Esophagus mucosa (tissue), 1 donor: ENCODE data around the gene CYB5D1. TPM values are rescaled to one million over a fixed set of nuclear protein-coding genes. Genes with fewer than 3 reads are reported as not detected.
A peak's percentile ranks its signal among the peaks of the same experiment; 100 is the strongest.
"Not testable (repeated sequence)": the region's sequence is repeated elsewhere in the genome, so short reads cannot be mapped to it uniquely, and the experiment has no call there.

ENCODE experiments used
- ATAC-seq: fragments of 200-7000 bp; cut with Tn5 transposase; one replicate; pipeline ENCODE4 v1.9.1; 2020
- total RNA-seq: library from RNA; stranded (reverse); gene quantifications from one replicate; pipeline ENCODE4 v1.2.4, GENCODE V29; 2023
- donor health status: DM: yes; HTN: yes; CAD: no.

The CYB5D1 gene
- total RNA-seq: 7.6 TPM

GRCh38 chr17:7857713-7858521 is at the start of gene CYB5D1:
Gene CYB5D1 (plus strand): TSS chr17:7858003. CDS start chr17:7858135, 132 bp downstream.
- peak; percentile 60 for ATAC-seq

- ATAC-seq: peak; percentile 73
These were observed 48.6 kb upstream of the CYB5D1 start for GRCh38 chr17:7809086-7809790.

DNA sequence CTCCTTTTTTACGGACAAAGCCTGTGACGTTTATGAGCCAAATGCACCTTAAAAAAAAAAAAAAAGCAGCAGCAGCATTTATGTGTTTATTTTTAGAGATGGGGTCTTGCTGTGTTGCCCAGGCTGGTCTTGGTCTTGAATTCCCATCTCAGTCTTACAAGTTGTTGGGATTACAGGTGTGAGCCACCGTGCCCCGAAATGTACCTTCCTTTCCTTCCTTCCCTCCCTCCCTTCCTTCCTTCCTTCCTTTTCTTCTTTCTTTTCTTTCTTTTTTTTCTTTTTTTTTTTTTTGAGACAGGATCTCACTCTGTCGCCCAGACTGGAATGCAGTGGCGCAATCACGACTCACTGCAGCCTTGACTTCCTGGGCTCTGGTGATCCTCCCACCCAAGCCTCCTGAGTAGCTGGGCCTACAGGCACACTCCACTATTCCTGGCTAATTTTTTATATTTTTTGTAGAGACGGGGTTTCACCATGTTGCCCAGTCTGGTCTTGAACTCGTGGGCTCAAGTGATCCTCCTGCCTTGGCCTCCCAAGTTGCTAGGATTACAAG is 47.9 kb upstream of the CYB5D1 start:
- ATAC-seq: not testable (repeated sequence)

- ATAC-seq: no peak
These were observed 46.6 kb upstream of the CYB5D1 start for GRCh38 chr17:7811251-7811650.

DNA sequence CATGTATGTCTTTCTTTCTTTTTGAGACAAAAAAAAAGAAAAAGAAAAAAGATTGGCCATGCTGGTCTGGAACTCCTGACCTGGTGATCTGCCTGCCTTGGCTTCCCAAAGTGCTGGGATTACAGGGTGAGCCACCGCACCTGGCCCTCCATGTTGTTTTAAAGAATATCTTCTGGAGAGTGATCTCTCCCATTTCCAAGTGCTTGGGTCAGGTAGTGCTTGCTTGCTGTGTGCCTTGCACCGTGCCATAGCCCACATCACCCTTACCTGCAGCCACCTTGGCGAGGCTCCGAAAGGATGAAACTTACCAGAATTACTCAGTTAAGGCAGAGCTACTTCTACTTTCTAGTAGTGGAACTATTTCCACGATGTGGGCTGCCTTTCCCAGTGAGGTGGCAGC is 42.8 kb upstream of the CYB5D1 start:
- no peak for ATAC-seq

DNA sequence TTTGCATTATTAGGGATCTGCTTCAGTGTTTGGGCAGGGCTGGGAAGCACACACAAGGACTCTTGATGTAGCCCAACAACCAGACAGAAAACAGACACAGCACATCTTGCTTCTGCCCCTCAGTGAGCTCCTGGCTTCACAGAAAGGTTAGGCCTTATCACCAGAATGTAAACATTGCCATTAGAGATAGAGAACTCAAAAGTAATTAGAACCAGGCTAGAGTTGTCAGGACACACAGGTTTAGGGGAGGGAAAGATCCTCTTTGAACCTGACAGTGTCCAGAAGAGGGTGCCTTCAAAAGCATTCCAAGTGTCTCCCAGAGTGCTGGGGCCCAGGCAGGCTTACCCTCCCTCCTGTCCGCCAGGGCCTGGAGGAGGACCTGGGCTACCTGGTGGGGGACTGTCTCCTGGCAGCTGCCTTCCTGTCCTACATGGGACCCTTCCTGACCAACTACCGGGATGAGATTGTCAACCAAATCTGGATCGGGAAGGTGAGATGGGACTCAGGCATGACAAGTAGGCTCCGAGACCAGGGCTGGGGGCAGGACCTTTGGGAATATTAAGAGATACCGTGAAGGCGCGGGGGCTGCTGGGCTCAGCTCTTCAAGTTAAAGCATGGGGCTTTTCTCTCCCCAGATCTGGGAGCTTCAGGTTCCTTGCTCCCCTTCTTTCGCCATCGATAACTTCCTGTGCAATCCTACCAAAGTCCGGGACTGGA is 40.7 kb upstream of the CYB5D1 start:
- no peak for ATAC-seq

DNA sequence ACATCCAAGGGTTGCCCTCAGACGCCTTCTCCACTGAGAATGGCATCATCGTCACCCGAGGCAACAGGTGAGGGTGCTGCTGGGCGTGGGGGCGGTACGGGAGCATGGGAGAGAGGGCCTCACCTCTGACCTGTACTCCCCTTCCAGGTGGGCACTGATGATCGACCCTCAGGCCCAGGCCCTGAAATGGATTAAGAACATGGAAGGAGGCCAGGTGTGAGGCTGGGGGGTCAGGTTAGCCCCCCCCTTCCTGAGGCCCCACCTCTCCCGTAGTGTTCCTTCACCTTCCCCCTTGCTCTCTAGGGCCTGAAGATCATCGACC is 40.2 kb upstream of the CYB5D1 start:
- no peak for ATAC-seq

DNA sequence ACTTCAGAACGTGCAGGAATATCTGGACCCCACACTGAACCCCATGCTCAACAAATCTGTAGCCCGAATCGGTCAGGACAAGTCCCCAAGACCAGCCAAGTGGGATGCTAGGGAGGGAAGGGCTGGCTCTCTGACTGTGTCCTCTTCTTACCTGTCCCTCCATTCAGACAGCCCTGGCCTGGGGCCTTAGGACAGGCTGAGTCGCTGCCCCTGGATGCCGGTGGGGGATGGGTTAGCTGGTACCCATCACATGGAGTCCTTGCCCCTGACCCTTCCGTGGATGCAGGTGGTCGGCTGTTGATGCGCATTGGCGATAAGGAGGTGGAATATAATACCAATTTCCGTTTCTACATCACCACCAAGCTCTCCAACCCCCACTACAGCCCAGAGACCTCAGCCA is 39.8 kb upstream of the CYB5D1 start:
- no peak for ATAC-seq

- ATAC-seq: peak; percentile 14
These were observed 38.8 kb upstream of the CYB5D1 start for GRCh38 chr17:7818746-7819645.

DNA sequence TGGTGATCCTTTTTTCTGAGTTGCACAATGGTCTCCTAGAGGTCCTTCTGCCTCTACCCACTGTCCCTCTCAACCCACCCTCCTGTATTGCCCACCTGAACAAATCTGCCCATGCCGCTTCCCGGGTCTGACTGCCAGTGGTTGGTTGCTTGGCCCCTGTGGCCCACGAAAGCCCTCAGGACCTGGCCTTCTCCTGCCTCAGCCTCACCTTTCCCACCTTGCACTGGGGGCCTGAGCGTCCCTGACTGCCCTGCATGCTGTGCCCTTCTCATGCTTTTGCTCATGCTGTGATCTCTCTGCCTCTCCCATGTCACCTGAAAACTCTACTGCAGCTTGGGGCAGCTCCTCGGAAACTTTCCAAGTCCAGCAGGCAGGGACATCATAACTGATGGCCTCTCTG is 37.6 kb upstream of the CYB5D1 start:
- ATAC-seq: no peak

- ATAC-seq: no peak
These were observed 35.7 kb upstream of the CYB5D1 start for GRCh38 chr17:7822126-7822525.

GRCh38 chr17:7823581-7824001 is 34.2 kb upstream of the CYB5D1 start:
- no peak for ATAC-seq

DNA sequence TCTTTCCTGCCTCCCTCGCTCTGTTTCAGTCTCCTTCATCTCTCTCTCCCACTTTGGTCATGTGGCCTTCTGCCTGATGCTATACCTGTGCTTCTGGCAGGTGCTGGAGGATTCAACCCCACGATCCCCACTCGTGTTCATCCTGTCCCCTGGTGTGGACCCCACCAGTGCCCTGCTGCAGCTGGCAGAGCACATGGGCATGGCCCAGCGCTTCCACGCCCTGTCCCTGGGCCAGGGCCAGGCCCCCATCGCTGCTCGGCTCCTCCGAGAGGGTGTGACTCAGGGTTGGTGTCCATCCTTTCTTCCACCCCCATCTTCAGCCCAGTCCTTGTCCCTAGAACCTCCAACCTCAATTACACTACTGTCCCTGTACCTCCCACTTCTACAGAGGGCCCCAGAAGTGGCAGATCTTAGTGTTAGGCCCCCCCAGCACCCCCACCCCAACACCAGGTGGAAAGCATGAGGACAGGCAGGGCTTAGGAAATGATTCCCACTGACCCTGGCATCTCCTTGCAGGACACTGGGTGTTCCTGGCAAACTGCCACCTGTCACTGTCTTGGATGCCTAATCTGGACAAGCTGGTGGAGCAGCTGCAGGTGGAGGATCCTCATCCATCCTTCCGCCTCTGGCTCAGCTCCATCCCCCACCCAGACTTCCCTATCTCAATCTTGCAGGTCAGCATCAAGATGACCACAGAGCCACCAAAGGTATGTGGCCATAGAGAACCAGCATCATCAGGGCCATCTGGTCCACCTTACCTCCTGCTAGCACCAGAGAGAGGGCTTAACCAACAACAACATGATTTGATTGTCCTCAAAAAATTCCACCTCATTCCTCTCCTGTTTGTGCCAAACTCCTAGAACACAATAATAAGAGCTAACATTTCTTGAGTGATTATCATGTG is 33.5 kb upstream of the CYB5D1 start:
- peak; percentile 34 for ATAC-seq

GRCh38 chr17:7825206-7825990 is 32.4 kb upstream of the CYB5D1 start:
- no peak for ATAC-seq

DNA sequence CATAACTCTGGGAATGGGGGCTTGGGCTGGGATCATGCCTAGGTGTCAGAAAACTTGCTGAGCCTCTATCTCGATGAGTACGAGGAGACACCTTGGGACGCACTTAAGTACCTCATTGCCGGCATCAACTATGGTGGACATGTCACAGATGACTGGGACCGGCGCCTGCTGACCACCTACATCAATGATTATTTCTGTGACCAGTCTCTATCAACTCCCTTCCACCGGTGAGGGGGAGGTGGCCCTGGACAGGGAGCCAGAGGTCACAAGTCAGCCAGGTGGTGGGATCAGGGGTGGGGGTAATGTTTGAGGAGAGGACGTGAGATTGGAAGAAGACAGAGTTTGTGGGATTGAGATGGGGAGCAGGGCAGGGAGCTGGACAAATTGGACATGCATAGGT is 27.2 kb upstream of the CYB5D1 start:
- no peak for ATAC-seq

GRCh38 chr17:7831233-7831632 is 26.6 kb upstream of the CYB5D1 start:
- no peak for ATAC-seq

- no peak for ATAC-seq
These were observed 25.4 kb upstream of the CYB5D1 start for GRCh38 chr17:7832431-7832830.

DNA sequence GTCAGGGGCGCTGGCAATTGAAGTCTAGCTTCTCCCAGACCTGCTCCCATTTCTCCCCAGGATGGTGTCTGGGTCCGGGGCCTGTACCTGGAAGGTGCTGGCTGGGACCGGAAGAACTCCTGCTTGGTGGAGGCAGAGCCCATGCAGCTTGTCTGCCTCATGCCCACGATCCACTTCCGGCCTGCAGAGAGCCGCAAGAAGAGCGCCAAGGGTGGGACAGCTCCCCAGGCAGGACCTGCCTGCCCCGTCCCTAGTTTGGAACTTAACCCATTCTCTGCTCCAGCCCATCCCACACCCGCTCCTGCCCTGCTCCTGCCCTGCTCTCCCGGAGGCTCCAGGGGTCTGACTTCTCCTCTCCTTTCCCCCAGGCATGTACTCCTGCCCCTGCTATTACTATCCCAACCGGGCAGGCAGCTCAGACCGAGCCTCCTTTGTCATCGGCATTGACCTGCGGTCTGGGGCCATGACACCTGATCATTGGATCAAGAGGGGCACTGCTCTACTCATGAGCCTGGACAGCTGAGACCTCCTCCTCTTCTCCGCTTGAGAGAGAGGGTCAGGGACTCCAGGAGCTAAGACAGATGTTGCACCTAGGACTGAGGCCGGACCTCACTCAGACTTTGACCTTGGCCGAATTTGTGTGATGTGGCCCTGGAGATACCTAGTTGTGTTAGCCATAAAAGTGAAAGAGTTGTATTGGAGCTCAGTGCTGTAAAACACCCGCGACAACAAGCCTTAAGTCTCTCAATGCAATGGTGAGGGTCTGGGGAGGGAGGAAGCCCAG is 24.6 kb upstream of the CYB5D1 start:
- ATAC-seq: no peak

DNA sequence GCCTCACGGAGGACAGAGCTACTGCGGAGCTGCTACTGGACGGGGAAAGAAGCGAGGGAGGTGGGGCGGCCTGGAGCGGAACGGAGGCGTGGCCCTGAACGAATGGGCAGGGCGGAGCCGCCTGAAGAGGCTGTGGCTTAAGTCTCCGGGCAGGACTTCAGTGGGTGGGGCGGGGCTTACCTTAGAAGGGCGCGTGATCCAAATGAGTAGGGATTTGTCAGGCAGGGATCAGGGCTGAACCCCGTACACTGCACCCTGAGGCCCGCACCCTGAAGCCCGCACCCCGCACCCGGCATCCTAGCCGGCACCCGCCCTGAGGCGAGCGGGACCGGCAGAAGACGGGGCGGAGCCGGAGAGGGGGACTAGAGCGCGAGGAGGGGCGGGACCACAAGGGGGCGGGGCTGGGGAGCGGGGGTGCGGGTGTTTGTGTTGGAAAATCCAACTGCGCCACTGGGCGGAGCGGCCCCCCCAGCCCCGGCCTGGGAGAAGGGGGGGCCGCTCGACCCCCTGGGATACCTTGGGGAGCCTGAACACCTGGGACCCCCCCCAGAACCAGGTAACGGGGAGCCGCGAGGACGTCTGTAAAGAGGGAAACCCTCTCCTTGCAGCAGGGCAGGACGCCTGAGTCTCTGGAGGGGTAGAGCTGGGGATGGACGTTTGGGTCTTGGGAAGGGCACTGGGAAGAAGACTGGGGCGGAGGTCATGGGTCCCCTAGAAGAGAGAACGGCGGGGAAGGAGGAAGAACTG is 23.8 kb upstream of the CYB5D1 start, which contains the start of gene KDM6B:
TSS of gene KDM6B (plus strand) at position 423 of the 747 bp plus-strand sequence. CDS start 11,338 bp downstream, outside the sequence.
- peak; percentile 72 for ATAC-seq
